Measurements from ENCODE around the gene UBE2E1.

GRCh38 chr3:23798456-23798855, 7.3 kb upstream of the UBE2E1 start:
- TF ChIP-seq POLR2AphosphoS5 (IDR thresholded peaks at IDR 0.05) (no peak), CTCF (IDR thresholded peaks at IDR 0.05) (no peak)

Data from gastroesophageal sphincter (tissue), 3 donors.